ENCODE data around the gene SLC30A2.
A peak's percentile ranks its signal among the peaks of the same experiment; 100 is the strongest.

Gene SLC30A2

DNA sequence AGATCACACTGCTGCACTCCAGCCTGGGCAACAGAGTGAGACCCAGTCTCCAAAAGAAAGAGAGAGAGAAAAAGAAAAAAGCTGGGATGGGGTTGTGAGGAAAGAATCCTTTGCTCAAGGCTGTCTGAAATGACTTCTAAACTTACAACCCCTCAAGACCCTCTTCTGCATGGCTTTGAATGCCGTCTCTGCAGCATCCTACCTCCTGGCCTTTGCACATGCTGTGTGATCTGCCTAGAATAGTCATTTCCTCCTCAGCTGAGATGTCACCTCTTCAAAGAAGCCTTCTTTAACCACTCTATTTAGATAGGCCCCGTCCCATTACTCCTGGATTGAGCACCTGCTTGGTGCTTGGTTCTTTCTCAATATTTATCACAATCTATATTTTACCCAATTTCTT, 38.9 kb upstream of the SLC30A2 start:
- TF ChIP-seq ZFX (IDR thresholded peaks at IDR 0.05; ENCODE audit: borderline replicate concordance) (no peak), CTCF (IDR thresholded peaks at IDR 0.05) (no peak)
- H3K27ac ChIP-seq: no peak overlapping the region

DNA sequence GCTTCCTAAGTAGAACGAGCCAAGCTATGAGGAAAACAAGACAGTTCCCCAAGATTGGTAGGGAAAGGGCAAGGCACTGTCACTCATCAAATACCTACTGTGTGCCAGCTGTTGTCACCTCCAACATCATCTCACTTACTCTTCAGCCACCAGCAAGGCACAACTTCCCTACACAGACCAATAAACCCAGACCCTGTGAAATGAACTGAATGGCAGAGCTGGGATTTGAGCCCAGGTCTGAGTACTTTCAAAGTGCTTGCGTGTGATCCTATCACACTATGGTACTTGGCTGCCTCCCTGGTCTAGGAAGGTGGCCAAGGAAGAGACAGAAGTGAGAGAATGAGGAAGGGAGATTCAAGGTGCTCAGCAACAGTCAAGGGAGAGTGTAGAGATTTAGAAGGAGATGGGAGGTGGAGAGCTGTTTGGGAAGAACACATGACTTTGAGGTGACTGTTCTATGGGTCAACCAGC, 38.2 kb upstream of the SLC30A2 start:
- H3K27ac ChIP-seq: no peak overlapping the region
- TF ChIP-seq ZFX (IDR thresholded peaks at IDR 0.05; ENCODE audit: borderline replicate concordance): no peak
- no peak for TF ChIP-seq CTCF (IDR thresholded peaks at IDR 0.05)

DNA sequence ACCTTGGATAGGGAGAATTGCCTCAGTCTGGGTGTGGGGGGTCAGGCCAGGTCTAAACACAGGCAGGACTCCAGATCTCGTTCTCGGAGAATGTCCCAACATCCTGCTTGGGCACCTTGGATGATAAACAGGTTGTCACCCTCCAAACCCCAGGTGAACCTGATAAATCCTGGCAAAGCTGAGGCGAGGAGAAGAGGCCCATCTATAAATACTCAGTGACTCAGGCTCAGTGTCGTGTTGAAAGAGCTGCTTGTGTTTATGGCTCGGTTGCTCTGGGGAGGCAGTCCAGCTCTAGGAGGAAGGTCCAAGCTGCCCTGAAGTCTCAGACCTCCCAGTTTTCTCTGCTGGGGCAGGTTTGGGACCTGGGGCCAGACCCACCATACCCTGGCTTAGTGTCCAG, 37.3 kb upstream of the SLC30A2 start:
- H3K27ac ChIP-seq: no peak overlapping the region
- no peak for TF ChIP-seq CTCF (IDR thresholded peaks at IDR 0.05)
- TF ChIP-seq ZFX (IDR thresholded peaks at IDR 0.05; ENCODE audit: borderline replicate concordance): no peak

DNA sequence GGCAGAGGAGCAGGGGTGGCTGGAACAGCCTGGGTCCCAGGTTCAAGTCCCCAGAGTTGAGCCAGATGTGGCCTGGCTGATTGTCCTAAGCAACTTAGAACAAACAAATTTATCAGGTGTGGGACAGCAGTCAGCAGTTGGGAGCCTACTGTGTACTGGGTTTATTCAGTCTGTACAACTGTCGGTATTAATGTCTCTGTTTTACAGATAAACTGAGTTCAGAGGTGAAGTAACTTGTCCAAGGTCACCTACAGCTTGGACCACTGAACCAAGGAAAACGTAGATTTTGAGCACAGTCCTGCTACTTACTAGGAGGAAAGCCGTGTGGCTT, 36.1 kb upstream of the SLC30A2 start:
- H3K27ac ChIP-seq: no peak overlapping the region
- TF ChIP-seq CTCF (IDR thresholded peaks at IDR 0.05): no peak
- no peak for TF ChIP-seq ZFX (IDR thresholded peaks at IDR 0.05; ENCODE audit: borderline replicate concordance)

GRCh38 chr1:26081267-26082019, 35.5 kb upstream of the SLC30A2 start:
- TF ChIP-seq CTCF (IDR thresholded peaks at IDR 0.05) (no peak), ZFX (IDR thresholded peaks at IDR 0.05; ENCODE audit: borderline replicate concordance) (no peak)
- no peak overlapping the region for H3K27ac ChIP-seq

- 0 out of 2 replicates have a peak overlapping the region, but pooled peaks have one; percentile 26 for H3K27ac ChIP-seq
- TF ChIP-seq ZFX (IDR thresholded peaks at IDR 0.05; ENCODE audit: borderline replicate concordance) (no peak), CTCF (IDR thresholded peaks at IDR 0.05) (no peak)
These were observed 34.3 kb upstream of the SLC30A2 start for GRCh38 chr1:26079960-26080814.

DNA sequence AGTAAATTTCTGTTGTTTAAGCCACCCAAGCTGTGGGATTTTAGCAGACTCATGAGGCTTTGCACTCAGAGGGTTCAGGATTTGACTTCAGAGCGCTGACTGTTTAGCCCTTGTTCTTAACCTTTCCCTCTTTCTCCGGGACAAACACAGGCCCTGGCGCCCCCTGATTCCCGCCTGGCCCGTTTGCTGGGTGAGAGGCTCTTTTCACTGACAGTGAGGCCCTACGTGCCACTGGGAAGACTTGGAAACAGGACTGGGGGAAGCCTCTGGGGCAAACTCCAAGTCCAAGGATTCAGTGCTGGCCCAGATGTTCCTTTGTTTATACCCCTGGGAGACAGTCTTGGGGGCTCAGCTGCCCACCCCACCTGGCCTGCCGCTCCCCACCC, 33.3 kb upstream of the SLC30A2 start:
- H3K27ac ChIP-seq: no peak overlapping the region

More for the DNA sequence above, 33.3 kb upstream of the SLC30A2 start:
- TF ChIP-seq CTCF (IDR thresholded peaks at IDR 0.05): no peak
- TF ChIP-seq ZFX (IDR thresholded peaks at IDR 0.05; ENCODE audit: borderline replicate concordance): no peak

Measured in 22Rv1 (cell line).